HG03175 (cell line): ENCODE results near the gene GPR37.

ENCODE experiments used
- ATAC-seq: cut with Tn5 transposase; IDR thresholded peaks from one replicate; pipeline ENCODE4 v1.9.1; 2021; ENCODE audit warnings: mild to moderate bottlenecking, moderate library complexity; ENCODE audit not compliant: unreplicated experiment

Gene GPR37

GRCh38 chr7:124781418-124781817, 15.8 kb upstream of the GPR37 start:
- no peak for ATAC-seq

- ATAC-seq = no peak
Observed at GRCh38 chr7:124780608-124781007, 15.0 kb upstream of the GPR37 start.

DNA sequence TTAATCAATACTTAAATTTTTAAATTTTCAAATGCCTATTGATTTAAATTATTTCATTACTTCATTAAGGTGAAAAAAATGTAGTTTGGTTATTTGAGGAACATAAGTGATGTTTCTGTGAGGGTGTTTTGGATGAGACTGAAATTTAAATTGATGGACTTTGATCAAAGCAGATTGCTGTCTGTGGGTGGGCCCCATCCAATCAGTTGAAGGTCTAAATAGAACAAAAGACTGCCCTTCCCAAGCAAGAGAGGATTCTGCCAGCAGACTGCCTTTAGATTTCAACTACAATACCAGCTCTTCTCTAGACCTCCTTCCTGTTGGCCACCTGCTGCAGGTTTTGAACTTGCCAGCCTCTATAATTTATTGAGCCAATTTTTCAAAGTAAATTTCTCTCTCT, 14.5 kb upstream of the GPR37 start:
- no peak for ATAC-seq

- no peak for ATAC-seq
Observed at GRCh38 chr7:124779620-124780019, 14.0 kb upstream of the GPR37 start.

DNA sequence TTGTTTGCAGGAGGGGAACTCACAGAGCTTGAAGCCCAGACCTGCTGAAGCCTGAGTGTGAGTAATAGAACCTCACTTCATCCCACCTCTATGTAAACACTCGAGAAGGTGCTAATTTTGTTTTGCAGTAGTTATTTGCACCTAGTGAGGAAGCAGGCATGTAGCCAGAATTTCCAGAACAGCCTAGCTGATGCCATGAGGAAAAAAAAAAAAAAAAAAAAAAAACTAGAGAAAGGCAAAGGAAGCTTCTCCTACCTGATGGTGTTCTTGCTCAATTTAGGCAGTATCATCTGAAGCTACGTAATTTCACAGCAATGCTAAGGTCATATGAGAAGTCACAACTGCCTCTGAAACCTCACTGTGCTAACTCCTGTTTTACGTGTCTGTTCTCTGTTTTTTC, 13.6 kb upstream of the GPR37 start:
- no peak for ATAC-seq

- no peak for ATAC-seq
Observed at GRCh38 chr7:124777268-124777667, 11.7 kb upstream of the GPR37 start.

- no peak for ATAC-seq
Observed at GRCh38 chr7:124776153-124776552, 10.6 kb upstream of the GPR37 start.

- ATAC-seq = no peak
Observed at GRCh38 chr7:124775422-124775821, 9.8 kb upstream of the GPR37 start.

DNA sequence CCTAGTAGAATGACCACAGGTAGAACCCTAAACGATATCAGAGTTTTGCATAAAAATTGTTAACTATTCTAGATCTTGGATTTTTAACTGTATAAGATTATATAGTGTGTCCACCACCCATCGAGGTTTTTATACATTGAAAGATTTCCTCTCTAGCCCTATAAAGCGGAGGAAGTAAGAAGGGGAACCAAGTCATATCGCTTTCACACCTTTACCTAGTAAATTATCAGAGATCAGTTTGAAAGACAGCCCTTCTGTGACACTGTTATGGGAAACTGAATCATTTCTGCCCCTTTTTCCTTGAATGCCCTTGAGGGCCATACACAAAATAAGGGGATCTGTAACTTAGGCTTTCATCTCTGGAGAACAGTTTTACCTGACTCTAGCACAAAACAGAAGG, 8.3 kb upstream of the GPR37 start:
- ATAC-seq = no peak

- no peak for ATAC-seq
Observed at GRCh38 chr7:124773339-124773738, 7.7 kb upstream of the GPR37 start.

- no peak for ATAC-seq
Observed at GRCh38 chr7:124769136-124769535, 3.5 kb upstream of the GPR37 start.

- no peak for ATAC-seq
Observed at GRCh38 chr7:124768525-124768924, 2.9 kb upstream of the GPR37 start.

DNA sequence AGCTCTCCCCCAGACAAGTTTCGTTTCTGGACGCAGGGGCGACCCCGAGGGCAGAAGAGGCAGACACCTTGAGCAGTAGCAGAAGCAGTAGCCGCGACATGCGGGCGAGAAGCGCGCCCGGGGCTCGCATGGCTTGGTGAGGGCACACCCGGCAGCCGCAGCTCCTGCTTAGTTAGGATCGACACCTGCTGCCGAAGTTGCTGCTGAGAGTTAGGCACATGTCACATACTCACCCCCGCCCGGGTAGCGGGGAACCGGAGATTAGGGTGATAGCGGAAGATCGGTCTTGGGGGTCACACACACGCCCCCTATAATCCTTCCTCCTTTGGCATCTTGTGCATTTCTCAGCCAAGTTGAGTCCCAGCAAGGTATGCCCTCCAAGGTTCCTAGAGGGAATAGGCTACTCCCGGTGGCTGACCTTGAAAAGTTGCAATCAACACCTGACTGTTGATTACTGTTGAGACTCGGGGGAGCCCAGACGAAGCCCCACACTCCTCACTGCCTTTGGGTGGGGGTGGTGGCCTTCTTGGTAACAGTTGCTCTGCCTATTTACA, 668 bp downstream of the GPR37 start:
- ATAC-seq = peak; percentile 39

- ATAC-seq = no peak
Observed at GRCh38 chr7:124764051-124764846, 1.3 kb downstream of the GPR37 start.

DNA sequence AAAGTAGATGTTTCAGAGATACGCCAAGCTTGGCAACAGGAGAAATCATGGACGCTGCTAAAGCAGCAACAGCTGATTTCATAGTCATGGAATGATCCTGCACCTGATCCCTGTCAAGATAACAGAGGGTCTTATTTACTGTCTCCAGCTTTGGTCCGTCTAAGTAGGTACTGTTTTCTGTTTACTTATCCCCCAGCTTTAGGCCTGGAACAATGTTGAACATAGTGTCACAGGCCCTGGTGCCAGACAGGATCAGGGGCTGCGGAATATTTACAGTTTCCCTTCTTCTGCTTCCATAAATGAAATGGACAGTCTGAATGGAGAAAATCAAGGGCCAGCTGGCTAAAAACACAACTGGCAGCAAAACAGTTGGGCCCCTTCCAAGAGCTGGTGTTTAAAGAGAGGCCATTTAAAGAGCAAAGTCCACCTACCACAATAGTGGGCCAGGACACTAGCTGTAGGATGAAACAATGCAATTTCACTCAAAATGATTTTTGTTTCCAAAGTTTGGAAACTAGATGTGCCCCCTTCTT, 2.9 kb downstream of the GPR37 start:
- no peak for ATAC-seq

GRCh38 chr7:124761164-124761715, 4.4 kb downstream of the GPR37 start:
- no peak for ATAC-seq

DNA sequence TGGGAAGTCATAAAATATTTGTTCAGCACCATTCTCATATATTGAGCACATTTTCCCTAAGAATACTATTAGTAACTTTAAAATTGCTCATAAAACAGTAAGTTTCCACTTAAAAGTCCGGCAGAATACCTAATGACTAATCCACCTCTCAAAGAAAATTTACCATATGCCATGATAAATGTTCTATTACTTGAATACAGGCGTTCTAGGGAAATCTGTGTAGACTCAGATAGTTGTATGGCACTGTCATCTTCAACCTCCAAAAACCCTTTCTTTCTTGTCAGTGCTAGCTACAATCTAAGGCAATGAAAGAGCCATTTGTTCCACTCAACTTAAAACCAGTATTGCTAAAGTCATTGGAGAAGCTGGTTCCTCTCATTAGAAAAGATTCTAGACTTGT, 7.3 kb downstream of the GPR37 start:
- no peak for ATAC-seq

- ATAC-seq = no peak
Observed at GRCh38 chr7:124754576-124755268, 10.9 kb downstream of the GPR37 start.

DNA sequence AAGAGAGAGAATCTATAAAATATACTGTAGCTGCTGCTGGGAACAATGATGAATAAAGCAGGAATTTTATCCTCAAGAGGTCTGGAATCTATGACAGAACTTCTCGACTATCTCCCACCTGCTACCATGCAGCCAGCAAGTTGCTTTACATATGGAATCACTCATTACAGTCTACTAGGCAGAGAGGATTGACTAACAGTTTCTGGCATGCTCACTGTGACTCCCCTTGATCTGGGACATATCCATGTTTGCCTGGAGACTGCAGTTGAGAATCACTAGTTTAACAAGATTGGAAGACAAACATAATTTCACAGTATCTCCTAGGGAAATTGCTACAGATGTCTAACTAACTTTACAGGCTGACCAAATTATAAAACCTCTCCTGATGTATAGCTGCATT, 13.3 kb downstream of the GPR37 start:
- no peak for ATAC-seq

GRCh38 chr7:124751027-124751426, 14.6 kb downstream of the GPR37 start:
- no peak for ATAC-seq

DNA sequence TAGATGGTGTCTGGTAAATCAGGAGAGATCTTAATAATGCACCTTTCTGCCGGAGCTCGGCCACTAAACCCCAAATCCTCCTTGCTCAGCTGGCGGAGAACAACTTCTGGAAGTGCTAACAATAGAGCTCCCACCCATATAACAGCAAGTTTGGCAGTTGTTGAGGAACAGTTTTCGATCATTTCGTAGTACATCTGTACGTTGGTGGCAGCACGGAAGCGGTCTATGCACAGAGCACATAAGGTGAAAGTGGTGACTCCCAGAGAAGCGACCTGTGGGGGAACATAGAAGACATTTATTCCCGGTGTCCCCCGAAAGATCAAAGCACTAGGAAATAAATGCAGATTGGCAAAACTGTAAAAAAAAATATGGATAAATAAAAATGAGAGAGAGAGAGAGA, 18.5 kb downstream of the GPR37 start:
- no peak for ATAC-seq

DNA sequence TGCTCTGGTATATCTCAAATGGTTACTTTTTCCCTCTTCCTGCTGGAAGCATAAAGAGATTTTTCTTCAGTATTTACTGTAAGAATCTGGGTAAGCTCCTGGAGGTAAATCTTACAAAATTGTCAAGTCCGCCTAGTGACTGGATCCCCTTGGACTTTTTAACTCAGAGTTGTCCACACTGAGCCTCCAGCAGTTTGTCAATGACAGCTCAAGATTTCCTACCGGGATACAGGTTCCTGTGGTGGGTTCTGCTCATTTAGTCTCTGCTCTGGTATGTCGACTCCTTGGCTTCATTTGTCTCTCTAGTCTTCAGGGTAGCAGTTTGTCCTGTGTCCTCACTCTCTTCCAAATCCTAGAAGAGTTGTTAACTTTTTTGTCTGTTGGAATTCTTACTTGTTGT, 27.0 kb downstream of the GPR37 start:
- ATAC-seq = no peak
